Measurements from ENCODE around the gene UBAC2. TPM values are rescaled to one million over a fixed set of nuclear protein-coding genes. Genes with fewer than 3 reads are reported as not detected.
A peak's percentile ranks its signal among the peaks of the same experiment; 100 is the strongest.

UBAC2 gene
- total and polyA plus RNA-seq, 2 of the 8 experiments (the other 6 are each of a cell fraction or from before 2014, with no cell fraction given): 75.9 to 76.9 TPM

DNA sequence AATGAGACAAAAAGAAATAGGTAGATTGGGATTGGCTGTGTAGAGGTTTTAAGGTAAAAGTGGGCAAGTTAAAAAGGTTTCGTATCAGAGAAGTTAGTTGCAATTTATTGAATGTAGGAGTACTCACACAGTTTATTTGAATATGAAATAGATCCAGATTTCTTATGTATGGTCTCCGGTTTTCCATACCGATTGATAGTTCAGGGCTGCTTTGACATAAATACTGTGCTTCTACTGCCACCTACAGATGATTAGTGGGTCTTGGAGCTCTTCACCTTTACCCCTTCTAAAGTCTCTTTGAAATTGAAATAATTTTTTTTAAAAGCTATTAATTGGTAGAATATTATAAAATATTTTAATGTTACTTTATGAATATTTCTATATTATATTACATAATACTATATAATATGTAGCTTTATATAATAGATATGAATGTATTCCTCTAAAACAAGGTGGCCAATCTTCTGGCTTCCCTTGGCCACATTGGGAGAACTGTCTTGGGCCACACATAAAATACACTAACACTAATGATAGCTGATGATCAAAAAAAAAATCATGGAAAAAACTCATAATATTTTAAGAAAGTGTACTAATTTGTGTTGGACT lies 65.3 kb downstream of the UBAC2 start:
- Histone ChIP-seq H3K56ac (replicated peaks; ENCODE audit: insufficient read length, low read depth, low read length) (no peak overlapping the region), H3K18ac (ENCODE audit: extremely low read depth, low read length) (no peak overlapping the region), H3K9me3 (ENCODE audit: insufficient read depth in 2 of 2, low read depth in 1 of 2, low read length in 1 of 2) (no peaks in the 10 kb centered on the region), H3K23me2 (ENCODE audit: low read depth, low read length) (peaks cover 2% of the 10 kb centered on the region; the same call in 1 of the 2 replicates), H3K14ac (ENCODE audit: insufficient read length) (no peak overlapping the region), H3K27me3 (replicated peaks in 1 of 4; ENCODE audit: control insufficient read depth in 3 of 4, extremely low read depth in 1 of 4, insufficient read depth in 3 of 4, low read length in 3 of 4) (no peaks in the 10 kb centered on the region), H2BK5ac (ENCODE audit: low read depth, low read length) (no peak overlapping the region), H4K8ac (ENCODE audit: extremely low read depth, insufficient read depth, low read length) (no peak overlapping the region), H4K91ac (replicated peaks; ENCODE audit: insufficient read length, low read length) (no peak overlapping the region), H3K79me1 (ENCODE audit: low read depth, low read length) (peaks cover 2% of the 10 kb centered on the region; the same call in 1 of the 2 replicates), H3K4me1 (replicated peaks in 1 of 4; ENCODE audit: control insufficient read depth in 3 of 4, insufficient read depth in 4 of 4, low read length in 3 of 4) (no peaks in the 10 kb centered on the region; a peak in 1 of 7 replicates), H3K4ac (replicated peaks; ENCODE audit: insufficient read length, low read depth, low read length) (no peak overlapping the region), H3K9ac (replicated peaks in 1 of 4; ENCODE audit: extremely low read depth in 1 of 4, low read depth in 3 of 4, low read length in 3 of 4) (no peak overlapping the region), H2BK120ac (replicated peaks; ENCODE audit: low read depth, low read length) (no peak overlapping the region), H3K27ac (ENCODE audit: low read depth, low read length) (no peak overlapping the region), H4K20me1 (replicated peaks in 1 of 2; ENCODE audit: control insufficient read depth in 1 of 2, insufficient read depth in 2 of 2, low read length in 2 of 2) (peaks cover 0 to 3% of the 10 kb centered on the region in 2 experiments), H2AFZ (ENCODE audit: low read length) (no peak overlapping the region), H3K23ac (ENCODE audit: insufficient read length) (no peak overlapping the region), H3K4me3 (ENCODE audit: extremely low read depth in 1 of 4, insufficient read depth in 2 of 4, low read depth in 3 of 4, low read length in 4 of 4) (no peak overlapping the region), H2AK5ac (ENCODE audit: low read depth, low read length) (no peak overlapping the region), H2BK20ac (ENCODE audit: low read length) (no peak overlapping the region), H3K79me2 (ENCODE audit: control insufficient read depth in 1 of 2, insufficient read depth in 2 of 2, low read length in 2 of 2) (no peaks in the 10 kb centered on the region; a peak in 1 of 4 replicates), H4K5ac (ENCODE audit: insufficient read length, low read depth, low read length) (no peak overlapping the region), H2BK15ac (ENCODE audit: low read length) (no peak overlapping the region), H2BK12ac (ENCODE audit: low read depth, low read length) (no peak overlapping the region), H3K36me3 (ENCODE audit: control insufficient read depth in 2 of 4, insufficient read depth in 4 of 4, low read length in 3 of 4) (peaks cover 0 to 3% (median 1%) of the 10 kb centered on the region in 4 experiments; a peak in 2 of 8 replicates), H3K4me2 (ENCODE audit: insufficient read depth in 1 of 2, low read depth in 2 of 2, low read length in 2 of 2) (no peak overlapping the region)
- no peak for DNase-seq (ENCODE audit: low read depth in 1 of 2, low spot score in 2 of 2)
- FAIRE-seq: no peak
- 71% methylated on average over 3 of the region's 3 CpGs; no CpG with 5 or more reads in 1 of the 2 experiments for WGBS, 2 experiments (ENCODE audit: extremely low coverage in 1 of 2, insufficient coverage in 1 of 2, insufficient read length in 1 of 2, insufficient replicate concordance in 2 of 2, low coverage in 1 of 2, low lambda C conversion rate in 2 of 2, missing lambda C conversion rate in 1 of 2)
- CTCF ChIA-PET (ENCODE audit: partially characterized antibody): interaction anchor here (0.6 to 10.8 kb wide), 44 partner anchors 10 to 579 kb away, joined by 3 to 242 read pairs (median 4); partner anchors contain the start of genes GPR18 and UBAC2
- TF ChIP-seq RAD21 (IDR thresholded peaks at IDR 0.05 in 1 of 2, conservative IDR thresholded peaks at IDR 0.05 in 1 of 2; ENCODE audit: low read depth in 2 of 2, low read length in 2 of 2) (peak; percentile 77 to 80), JUN (IDR thresholded peaks at IDR 0.05; ENCODE audit: low read depth, low read length) (no peak), RXRA (IDR thresholded peaks at IDR 0.05; ENCODE audit: insufficient read depth, low read depth, low read length) (no peak)
- TF ChIP-seq, protein P1, sequence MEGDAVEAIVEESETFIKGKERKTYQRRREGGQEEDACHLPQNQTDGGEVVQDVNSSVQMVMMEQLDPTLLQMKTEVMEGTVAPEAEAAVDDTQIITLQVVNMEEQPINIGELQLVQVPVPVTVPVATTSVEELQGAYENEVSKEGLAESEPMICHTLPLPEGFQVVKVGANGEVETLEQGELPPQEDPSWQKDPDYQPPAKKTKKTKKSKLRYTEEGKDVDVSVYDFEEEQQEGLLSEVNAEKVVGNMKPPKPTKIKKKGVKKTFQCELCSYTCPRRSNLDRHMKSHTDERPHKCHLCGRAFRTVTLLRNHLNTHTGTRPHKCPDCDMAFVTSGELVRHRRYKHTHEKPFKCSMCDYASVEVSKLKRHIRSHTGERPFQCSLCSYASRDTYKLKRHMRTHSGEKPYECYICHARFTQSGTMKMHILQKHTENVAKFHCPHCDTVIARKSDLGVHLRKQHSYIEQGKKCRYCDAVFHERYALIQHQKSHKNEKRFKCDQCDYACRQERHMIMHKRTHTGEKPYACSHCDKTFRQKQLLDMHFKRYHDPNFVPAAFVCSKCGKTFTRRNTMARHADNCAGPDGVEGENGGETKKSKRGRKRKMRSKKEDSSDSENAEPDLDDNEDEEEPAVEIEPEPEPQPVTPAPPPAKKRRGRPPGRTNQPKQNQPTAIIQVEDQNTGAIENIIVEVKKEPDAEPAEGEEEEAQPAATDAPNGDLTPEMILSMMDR (IDR thresholded peaks at IDR 0.05; ENCODE audit: control extremely low read depth in 1 of 3, insufficient read depth in 1 of 3, low read depth in 1 of 3, low read length in 3 of 3): peak in 2 of 3 experiments; percentile 48 to 58; a peak in 2 of 4 replicates
- POLR2A ChIA-PET (ENCODE audit: partially characterized antibody): interaction anchor here (0.6 to 1.5 kb wide), 5 partner anchors 10 to 181 kb away, joined by 3 to 10 read pairs (median 3); partner anchors contain the start of gene UBAC2
